CD4-positive, CD25-positive, alpha-beta regulatory T cell (primary cell): ENCODE results near the gene AUTS2. TPM values are rescaled to one million over a fixed set of nuclear protein-coding genes. Genes with fewer than 3 reads are reported as not detected.

ENCODE experiments used
- ATAC-seq, 2 donors: fragments of 150-1000 bp; cut with Tn5 transposase; one replicate each; pipeline ENCODE4 v1.10.0; 2021; ENCODE audit warnings: low read depth in 2 of 2, moderate number of reproducible peaks in 2 of 2, moderate library complexity in 1 of 2
- DNase-seq, 3 donors: peaks; one replicate each; pipeline versions ENCODE4 v3.0.0 to v3.0.0-alpha.2; 2012 to 2022; ENCODE audit warnings: mixed read lengths in 1 of 3
- H3K27ac ChIP-seq: one replicate; pipeline ENCODE4 v1.7.0; 2013; ENCODE audit warnings: mild to moderate bottlenecking, low read length; ENCODE audit not compliant: insufficient read depth, poor library complexity, severe bottlenecking
- H3K27me3 ChIP-seq: one replicate; pipeline ENCODE4 v1.7.0; 2013; ENCODE audit warnings: low read length; ENCODE audit not compliant: control insufficient read depth, insufficient read depth
- H3K36me3 ChIP-seq: one replicate; pipeline ENCODE4 v1.7.0; 2013; ENCODE audit warnings: mild to moderate bottlenecking, low read length, moderate library complexity; ENCODE audit not compliant: control insufficient read depth, insufficient read depth
- H3K4me1 ChIP-seq: 2 replicates; pipeline ENCODE4 v1.7.0; 2013; ENCODE audit warnings: mild to moderate bottlenecking, low read length; ENCODE audit not compliant: insufficient read depth, control insufficient read depth, poor library complexity, severe bottlenecking
- H3K4me3 ChIP-seq: one replicate; pipeline ENCODE4 v1.7.0; 2013; ENCODE audit warnings: low read depth, mild to moderate bottlenecking, low read length, moderate library complexity
- H3K9me3 ChIP-seq, 2 experiments: 1 replicate in 1 of 2; 2 replicates in 1 of 2; pipeline ENCODE4 v1.7.0; 2013; ENCODE audit warnings: low read length in 2 of 2, mild to moderate bottlenecking in 1 of 2, moderate library complexity in 1 of 2; ENCODE audit not compliant: control insufficient read depth in 2 of 2
- H3K27ac Mint-ChIP-seq, 3 donors: one replicate each; pipeline ENCODE4 v1.8.0; 2020 to 2022; ENCODE audit warnings: mild to moderate bottlenecking in 3 of 3, mixed read lengths in 3 of 3, moderate library complexity in 2 of 3
- H3K27me3 Mint-ChIP-seq: one replicate; pipeline ENCODE4 v1.8.0; 2022; ENCODE audit warnings: mild to moderate bottlenecking, mixed read lengths
- H3K36me3 Mint-ChIP-seq: one replicate; pipeline ENCODE4 v1.8.0; 2020; ENCODE audit warnings: mixed read lengths
- H3K4me1 Mint-ChIP-seq, 4 donors: one replicate each; pipeline ENCODE4 v1.8.0; 2020 to 2022; ENCODE audit warnings: mixed read lengths in 4 of 4, mild to moderate bottlenecking in 1 of 4
- H3K4me3 Mint-ChIP-seq, 4 donors: one replicate each; pipeline ENCODE4 v1.8.0; 2020 to 2022; ENCODE audit warnings: mild to moderate bottlenecking in 4 of 4, mixed read lengths in 4 of 4, moderate library complexity in 3 of 4
- H3K9me3 Mint-ChIP-seq, 7 donors: one replicate each; pipeline ENCODE4 v1.8.0; 2020 to 2022; ENCODE audit warnings: mixed read lengths in 7 of 7, mild to moderate bottlenecking in 3 of 7, moderate library complexity in 2 of 7
- polyA plus RNA-seq, 4 donors: library from polyadenylated mRNA; unstranded; fragments of 300-500 nt; fragmentation: Illumina TruSeq; gene quantifications; one replicate each; pipeline ENCODE4 v1.2.3, GENCODE V29; 2021
- total RNA-seq: library from RNA; stranded (reverse); gene quantifications from one replicate; pipeline ENCODE4 v1.2.3, GENCODE V29; 2022

The AUTS2 gene
- total and polyA plus RNA-seq, 5 donors from 2014 or later, result 0.47 to 32.4 (median 0.74) TPM

GRCh38 chr7:69692611-69693010 is 94.3 kb downstream of the AUTS2 start:
- H3K4me3 Mint-ChIP-seq, result no peak overlapping the region
- H3K27ac Mint-ChIP-seq, result no peak overlapping the region
- no peaks in the 10 kb centered on the region for H3K9me3 ChIP-seq
- no peaks in the 10 kb centered on the region for H3K36me3 Mint-ChIP-seq
- no peaks in the 10 kb centered on the region for H3K4me1 ChIP-seq
- H3K27me3 ChIP-seq, result no peaks in the 10 kb centered on the region
- peaks cover 6% of the 10 kb centered on the region for H3K27me3 Mint-ChIP-seq
- no peaks in the 10 kb centered on the region for H3K36me3 ChIP-seq
- no peak for ATAC-seq
- no peak for DNase-seq
- H3K9me3 Mint-ChIP-seq, result peaks cover 0 to 1% (median 0%) of the 10 kb centered on the region in 7 donors
- H3K4me1 Mint-ChIP-seq, result no peaks in the 10 kb centered on the region
- no peak overlapping the region for H3K4me3 ChIP-seq
- H3K27ac ChIP-seq, result no peak overlapping the region

DNA sequence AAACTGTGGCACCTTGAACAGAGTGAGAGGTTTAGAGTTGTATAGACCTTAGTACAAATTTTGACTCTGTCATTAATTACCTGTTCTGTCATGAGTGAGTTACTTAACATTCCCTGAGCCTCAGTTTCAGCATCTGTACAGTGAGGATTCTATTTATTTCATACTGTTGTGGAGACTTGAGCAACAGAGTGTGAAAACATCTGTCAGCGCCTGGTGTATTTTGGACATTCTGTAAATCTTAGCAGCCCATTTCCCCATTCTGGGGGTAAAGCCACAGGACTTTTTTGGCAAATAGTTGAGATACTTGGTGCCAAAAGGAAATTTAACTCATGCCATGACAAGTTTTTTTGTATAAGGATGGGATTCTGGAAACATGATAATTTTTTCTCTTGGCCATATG is 94.8 kb downstream of the AUTS2 start:
- Histone ChIP-seq H3K9me3 (no peaks in the 10 kb centered on the region), H3K4me3 (no peak overlapping the region), H3K4me1 (no peaks in the 10 kb centered on the region), H3K27me3 (no peaks in the 10 kb centered on the region), H3K36me3 (no peaks in the 10 kb centered on the region), H3K27ac (no peak overlapping the region)
- H3K36me3 Mint-ChIP-seq, result no peaks in the 10 kb centered on the region
- H3K4me3 Mint-ChIP-seq, result peak overlapping the region in 1 of 4 donors; percentile 27
- H3K9me3 Mint-ChIP-seq, result peaks cover 0 to 1% (median 0%) of the 10 kb centered on the region in 7 donors
- DNase-seq, result no peak
- no peaks in the 10 kb centered on the region for H3K4me1 Mint-ChIP-seq
- H3K27me3 Mint-ChIP-seq, result peaks cover 6% of the 10 kb centered on the region
- H3K27ac Mint-ChIP-seq, result no peak overlapping the region
- ATAC-seq, result no peak

- no peak overlapping the region for H3K27ac Mint-ChIP-seq
- H3K9me3 Mint-ChIP-seq, result peaks cover 0 to 2% (median 0%) of the 10 kb centered on the region in 7 donors
- ATAC-seq, result peak in 1 of 2 donors; percentile 39
Measured at GRCh38 chr7:69696054-69696591, 97.8 kb downstream of the AUTS2 start.

DNA sequence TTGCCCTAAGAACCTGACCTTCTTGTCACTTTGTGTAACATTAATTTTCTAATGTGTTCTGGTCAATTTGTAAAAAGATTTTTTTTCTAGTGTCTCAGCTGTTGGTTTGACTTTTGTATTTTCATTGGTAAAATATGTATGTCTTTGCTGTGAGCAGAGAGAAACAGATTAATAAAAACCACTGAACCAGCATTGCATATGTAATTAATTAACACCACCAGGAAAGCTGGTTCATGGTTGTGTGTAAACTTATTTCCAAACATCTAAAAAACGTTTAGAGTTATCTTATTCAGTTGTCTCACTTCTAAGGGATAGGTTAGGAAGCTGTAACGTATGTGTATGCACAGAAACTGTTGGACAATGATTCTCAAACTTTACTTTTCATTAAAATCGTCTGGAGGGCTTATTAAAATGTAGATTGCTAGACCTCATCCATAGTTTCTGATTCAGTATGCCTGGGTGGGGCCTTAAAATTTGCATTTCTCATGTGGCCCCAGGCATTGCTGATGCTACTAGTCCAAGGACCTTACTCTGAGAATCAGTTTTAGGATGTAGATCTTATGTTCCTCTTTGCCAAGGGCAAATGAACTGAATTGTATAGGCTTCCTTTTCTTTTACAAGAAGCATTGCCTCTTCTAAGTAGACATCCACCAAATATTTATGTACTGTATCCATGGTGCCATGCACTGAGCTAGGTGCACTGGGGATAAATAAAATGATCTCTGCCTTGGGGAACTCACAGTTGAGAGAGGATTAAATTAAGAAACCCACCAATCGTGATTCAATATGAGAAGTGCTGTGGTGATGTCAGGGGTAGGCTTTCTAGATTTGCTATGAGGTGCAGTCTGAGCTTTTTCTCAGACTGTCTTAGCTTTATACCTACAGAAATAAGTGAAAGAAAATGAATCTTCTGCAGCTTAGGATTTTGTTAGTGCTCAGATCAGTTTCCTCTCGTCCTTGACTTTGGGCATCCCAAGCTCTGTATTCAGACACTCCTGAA is 98.7 kb downstream of the AUTS2 start:
- peaks cover 5% of the 10 kb centered on the region for H3K27me3 Mint-ChIP-seq
- H3K36me3 Mint-ChIP-seq, result no peaks in the 10 kb centered on the region
- H3K4me3 Mint-ChIP-seq, result no peak overlapping the region
- DNase-seq (no peak), ATAC-seq (no peak)
- no peak overlapping the region for H3K27ac Mint-ChIP-seq
- H3K36me3 ChIP-seq, result no peaks in the 10 kb centered on the region
- H3K27ac ChIP-seq, result no peak overlapping the region
- H3K4me1 Mint-ChIP-seq, result no peaks in the 10 kb centered on the region
- no peaks in the 10 kb centered on the region for H3K27me3 ChIP-seq
- no peaks in the 10 kb centered on the region for H3K9me3 ChIP-seq
- no peaks in the 10 kb centered on the region for H3K4me1 ChIP-seq
- no peak overlapping the region for H3K4me3 ChIP-seq
- H3K9me3 Mint-ChIP-seq, result peaks cover 0 to 2% (median 0%) of the 10 kb centered on the region in 7 donors

More at GRCh38 chr7:69696054-69696591, 97.8 kb downstream of the AUTS2 start:
- Histone ChIP-seq H3K27ac (no peak overlapping the region), H3K27me3 (no peaks in the 10 kb centered on the region), H3K36me3 (no peaks in the 10 kb centered on the region), H3K9me3 (no peaks in the 10 kb centered on the region), H3K4me1 (no peaks in the 10 kb centered on the region), H3K4me3 (no peak overlapping the region)
- DNase-seq, result no peak
- Mint-ChIP-seq H3K4me1 (no peaks in the 10 kb centered on the region), H3K36me3 (no peaks in the 10 kb centered on the region), H3K4me3 (no peak overlapping the region), H3K27me3 (peaks cover 6% of the 10 kb centered on the region)

DNA sequence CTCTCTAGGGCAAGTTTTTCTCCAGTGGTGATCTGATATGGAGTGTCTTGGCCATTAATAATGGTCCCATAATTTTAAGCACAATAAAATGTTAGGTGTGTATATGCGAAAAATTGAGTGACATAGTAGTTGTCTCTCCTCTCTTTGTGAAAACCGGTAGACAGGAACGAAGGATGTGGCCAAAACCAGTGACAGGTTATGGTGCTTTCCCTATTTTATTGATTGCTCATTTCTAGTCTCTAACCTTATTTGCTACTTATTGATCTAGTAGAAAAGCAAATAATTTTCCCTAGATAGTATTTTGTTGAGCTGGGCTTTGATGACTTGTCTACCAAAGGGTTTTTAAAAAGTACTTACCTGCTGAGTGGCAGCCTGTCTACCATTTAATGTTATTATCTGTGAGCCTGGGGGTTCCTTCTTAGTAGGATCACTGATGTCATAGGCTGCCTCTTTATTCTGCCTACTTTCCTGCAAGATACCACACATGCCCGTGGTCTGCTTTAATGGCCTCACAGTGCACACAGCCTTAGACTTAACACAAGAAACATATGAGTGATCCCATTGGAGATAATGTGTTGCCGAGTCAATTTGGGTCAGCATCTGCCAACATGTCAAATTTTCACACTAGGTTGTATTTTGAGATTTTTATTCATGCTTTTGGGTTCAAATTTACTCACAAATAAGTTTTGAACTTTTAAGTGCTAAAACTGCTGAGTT is 100.0 kb downstream of the AUTS2 start:
- no peaks in the 10 kb centered on the region for H3K4me1 ChIP-seq
- H3K27me3 ChIP-seq, result no peaks in the 10 kb centered on the region
- no peaks in the 10 kb centered on the region for H3K9me3 ChIP-seq
- Mint-ChIP-seq H3K36me3 (no peaks in the 10 kb centered on the region), H3K4me1 (no peaks in the 10 kb centered on the region), H3K9me3 (peaks cover 0 to 4% (median 0%) of the 10 kb centered on the region in 7 donors), H3K27me3 (no peaks in the 10 kb centered on the region), H3K27ac (no peak overlapping the region), H3K4me3 (no peak overlapping the region)
- no peak overlapping the region for H3K27ac ChIP-seq
- H3K36me3 ChIP-seq, result no peaks in the 10 kb centered on the region
- no peak for DNase-seq
- no peak for ATAC-seq
- H3K4me3 ChIP-seq, result no peak overlapping the region

GRCh38 chr7:69699931-69700330 is 101.7 kb downstream of the AUTS2 start:
- no peaks in the 10 kb centered on the region for H3K4me1 ChIP-seq
- H3K36me3 ChIP-seq, result no peaks in the 10 kb centered on the region
- Mint-ChIP-seq H3K36me3 (no peaks in the 10 kb centered on the region), H3K27ac (no peak overlapping the region), H3K9me3 (peaks cover 0 to 4% (median 0%) of the 10 kb centered on the region in 7 donors), H3K4me3 (no peak overlapping the region), H3K27me3 (peaks cover 4% of the 10 kb centered on the region), H3K4me1 (peaks cover 0 to 2% (median 0%) of the 10 kb centered on the region in 4 donors)
- ATAC-seq, result no peak
- H3K27ac ChIP-seq, result no peak overlapping the region
- H3K4me3 ChIP-seq, result no peak overlapping the region
- no peaks in the 10 kb centered on the region for H3K27me3 ChIP-seq
- H3K9me3 ChIP-seq, result no peaks in the 10 kb centered on the region
- no peak for DNase-seq

- H3K4me1 ChIP-seq, result no peaks in the 10 kb centered on the region
- no peak overlapping the region for H3K27ac ChIP-seq
- Mint-ChIP-seq H3K27me3 (peaks cover 4% of the 10 kb centered on the region), H3K4me1 (peaks cover 0 to 2% (median 0%) of the 10 kb centered on the region in 4 donors), H3K36me3 (no peaks in the 10 kb centered on the region), H3K27ac (no peak overlapping the region), H3K4me3 (no peak overlapping the region), H3K9me3 (peaks cover 0 to 4% (median 0%) of the 10 kb centered on the region in 7 donors)
- H3K27me3 ChIP-seq, result no peaks in the 10 kb centered on the region
- no peaks in the 10 kb centered on the region for H3K9me3 ChIP-seq
- ATAC-seq, result no peak
- H3K4me3 ChIP-seq, result no peak overlapping the region
- no peaks in the 10 kb centered on the region for H3K36me3 ChIP-seq
- no peak for DNase-seq
Measured at GRCh38 chr7:69700331-69700730, 102.1 kb downstream of the AUTS2 start.
